GM21447 (cell line): ENCODE measurements around the gene CACNA2D4.

Experiments used
- ATAC-seq: cut with Tn5 transposase; IDR thresholded peaks from one replicate; pipeline ENCODE4 v1.9.1; 2021; ENCODE audit not compliant: unreplicated experiment

Gene CACNA2D4

GRCh38 chr12:1758887-1759286 is 159.6 kb downstream of the CACNA2D4 start:
- ATAC-seq: no peak

- ATAC-seq: no peak
Measured at GRCh38 chr12:1758376-1758775, 160.1 kb downstream of the CACNA2D4 start.

DNA sequence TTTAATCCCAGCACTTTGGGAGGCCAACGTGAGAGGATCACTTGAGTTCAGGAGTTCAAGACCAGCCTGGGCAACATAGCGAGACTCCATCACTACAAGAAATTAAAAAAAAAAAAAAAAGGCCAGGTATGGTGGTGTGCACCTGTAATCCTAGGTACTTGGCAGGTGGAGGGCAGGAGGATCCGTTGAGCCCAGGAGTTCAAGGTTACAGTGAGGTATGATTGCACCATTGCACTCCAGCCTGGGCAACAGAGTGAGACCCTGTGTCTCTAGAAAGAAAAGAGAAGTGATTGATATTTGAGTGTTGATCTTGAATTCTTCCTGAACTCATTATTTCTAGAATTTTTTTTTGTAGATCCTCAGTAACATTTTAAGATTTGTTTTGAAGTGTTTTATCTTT is 168.2 kb downstream of the CACNA2D4 start:
- ATAC-seq: no peak

- ATAC-seq: no peak
Measured at GRCh38 chr12:1749019-1749418, 169.4 kb downstream of the CACNA2D4 start.

DNA sequence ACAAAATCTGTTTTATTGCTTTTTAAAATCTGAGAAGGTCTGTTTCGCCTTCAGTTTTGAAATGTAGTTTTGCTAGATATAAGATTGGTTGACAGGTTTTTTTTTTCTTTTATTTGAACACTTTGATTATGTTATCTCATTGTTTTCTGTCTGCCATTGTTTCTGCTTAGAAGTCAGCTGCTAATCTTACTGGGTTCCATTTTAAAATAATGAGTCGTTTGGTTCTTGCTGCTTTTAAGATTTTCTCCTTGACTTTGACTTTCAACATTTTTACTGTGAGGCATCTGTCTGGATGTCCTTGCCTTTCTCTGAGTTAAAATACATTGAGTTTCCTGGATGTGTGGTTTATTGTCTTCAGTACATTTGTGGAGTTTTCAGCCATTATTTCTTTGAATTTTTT is 170.8 kb downstream of the CACNA2D4 start:
- no peak for ATAC-seq

DNA sequence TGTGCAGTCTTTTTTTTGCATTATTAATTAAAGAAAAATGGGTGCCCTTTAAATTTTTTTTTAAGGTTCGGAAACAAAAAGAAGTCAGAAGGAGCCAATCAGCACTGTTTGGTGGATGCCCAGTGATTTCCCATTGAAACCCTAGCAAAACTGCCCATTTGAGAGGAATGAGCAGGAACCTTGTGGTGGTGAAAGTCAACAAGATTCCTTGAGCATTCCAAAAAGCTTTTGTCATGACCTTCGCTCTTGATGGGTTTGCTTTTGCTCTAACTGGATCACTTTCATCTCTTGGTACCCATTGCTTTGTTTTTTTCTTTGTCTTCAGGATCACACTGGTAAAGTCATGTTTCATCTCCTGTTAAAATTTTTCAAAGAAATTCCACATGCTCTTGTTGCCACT is 173.5 kb downstream of the CACNA2D4 start:
- no peak for ATAC-seq
